Measurements from ENCODE around the gene PDCD1LG2.

PDCD1LG2 gene

GRCh38 chr9:5510989-5511388 is 658 bp downstream of the PDCD1LG2 start:
- no peak for FAIRE-seq

GRCh38 chr9:5511476-5511875 is 1.1 kb downstream of the PDCD1LG2 start:
- DNase-seq (ENCODE audit: insufficient read length, low spot score) = no peak
- no peak for FAIRE-seq
- no peak for TF ChIP-seq POLR2A (IDR thresholded peaks at IDR 0.05; ENCODE audit: low read depth, low read length)

More at GRCh38 chr9:5510989-5511388, 658 bp downstream of the PDCD1LG2 start:
- TF ChIP-seq POLR2A (IDR thresholded peaks at IDR 0.05; ENCODE audit: low read depth, low read length) = no peak
- DNase-seq (ENCODE audit: insufficient read length, low spot score) = no peak

GRCh38 chr9:5511935-5512580 is 1.7 kb downstream of the PDCD1LG2 start:
- DNase-seq (ENCODE audit: insufficient read length, low spot score) (no peak), FAIRE-seq (peak; percentile 62)
- TF ChIP-seq POLR2A (IDR thresholded peaks at IDR 0.05; ENCODE audit: low read depth, low read length) = no peak

- no peak for FAIRE-seq
- no peak for DNase-seq (ENCODE audit: insufficient read length, low spot score)
- TF ChIP-seq POLR2A (IDR thresholded peaks at IDR 0.05; ENCODE audit: low read depth, low read length) = no peak
Observed at GRCh38 chr9:5512658-5513452, 2.5 kb downstream of the PDCD1LG2 start.

GRCh38 chr9:5513966-5514616 is 3.8 kb downstream of the PDCD1LG2 start:
- no peak for TF ChIP-seq POLR2A (IDR thresholded peaks at IDR 0.05; ENCODE audit: low read depth, low read length)
- no peak for DNase-seq (ENCODE audit: insufficient read length, low spot score)
- no peak for FAIRE-seq

GRCh38 chr9:5514617-5515260 is 4.4 kb downstream of the PDCD1LG2 start:
- TF ChIP-seq POLR2A (IDR thresholded peaks at IDR 0.05; ENCODE audit: low read depth, low read length) = no peak
- FAIRE-seq (no peak), DNase-seq (ENCODE audit: insufficient read length, low spot score) (no peak)

- DNase-seq (ENCODE audit: insufficient read length, low spot score) = no peak
- FAIRE-seq = no peak
- TF ChIP-seq POLR2A (IDR thresholded peaks at IDR 0.05; ENCODE audit: low read depth, low read length) = no peak
Observed at GRCh38 chr9:5515261-5515650, 4.9 kb downstream of the PDCD1LG2 start.

- FAIRE-seq (no peak), DNase-seq (ENCODE audit: insufficient read length, low spot score) (no peak)
- no peak for TF ChIP-seq POLR2A (IDR thresholded peaks at IDR 0.05; ENCODE audit: low read depth, low read length)
Observed at GRCh38 chr9:5516453-5517220, 6.3 kb downstream of the PDCD1LG2 start.

GRCh38 chr9:5518171-5518936 is 8.0 kb downstream of the PDCD1LG2 start:
- DNase-seq (ENCODE audit: insufficient read length, low spot score) (no peak), FAIRE-seq (peak; percentile 6)
- TF ChIP-seq POLR2A (IDR thresholded peaks at IDR 0.05; ENCODE audit: low read depth, low read length) = no peak

GRCh38 chr9:5518937-5519319 is 8.6 kb downstream of the PDCD1LG2 start:
- no peak for FAIRE-seq
- no peak for DNase-seq (ENCODE audit: insufficient read length, low spot score)
- no peak for TF ChIP-seq POLR2A (IDR thresholded peaks at IDR 0.05; ENCODE audit: low read depth, low read length)

- TF ChIP-seq POLR2A (IDR thresholded peaks at IDR 0.05; ENCODE audit: low read depth, low read length) = no peak
- FAIRE-seq = no peak
- no peak for DNase-seq (ENCODE audit: insufficient read length, low spot score)
Observed at GRCh38 chr9:5524090-5524489, 13.8 kb downstream of the PDCD1LG2 start.

GRCh38 chr9:5529683-5530221 is 19.4 kb downstream of the PDCD1LG2 start:
- DNase-seq (ENCODE audit: insufficient read length, low spot score) (no peak), FAIRE-seq (peak; percentile 66)
- no peak for TF ChIP-seq POLR2A (IDR thresholded peaks at IDR 0.05; ENCODE audit: low read depth, low read length)
